Measurements from ENCODE around the gene G0S2.

Gene G0S2

DNA sequence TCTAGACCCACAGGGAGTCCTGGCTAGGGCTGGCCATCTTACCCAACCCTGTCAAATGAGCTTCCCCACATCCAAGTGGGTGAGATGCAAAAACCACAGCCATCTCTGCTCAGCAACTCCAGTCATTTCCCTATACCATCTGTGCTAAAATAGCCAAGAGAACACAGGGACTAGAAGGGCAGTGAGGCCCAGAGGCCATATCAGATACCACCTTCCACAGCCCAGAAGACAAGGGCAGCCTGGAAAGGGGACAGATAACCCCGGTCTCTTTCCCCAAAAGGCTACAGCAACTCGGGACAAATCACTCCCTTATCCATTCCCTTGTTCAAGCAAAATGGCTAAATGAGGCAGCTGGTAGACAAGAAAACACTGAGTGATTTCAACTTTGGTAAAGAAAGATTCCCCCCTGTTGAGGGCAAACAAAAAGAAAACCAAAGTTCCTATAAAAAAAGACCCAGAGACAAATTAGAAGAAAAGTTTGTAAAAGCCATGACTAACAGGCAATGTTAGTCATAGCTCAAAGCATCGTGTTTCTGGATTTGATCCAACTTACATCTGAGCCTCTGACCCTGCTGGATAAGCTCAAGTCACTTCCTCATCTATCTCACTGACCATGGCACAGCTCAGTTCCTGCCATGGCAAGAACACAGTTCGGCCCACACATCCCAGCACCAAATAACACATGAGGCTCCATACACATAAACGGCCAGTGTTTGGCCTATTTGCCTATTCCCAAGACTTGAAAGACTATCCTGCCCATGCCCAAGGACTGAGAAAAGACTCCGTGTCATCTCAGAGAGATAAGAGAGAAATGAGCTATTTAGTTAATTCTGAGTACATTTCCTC is 26.1 kb upstream of the G0S2 start:
- TF ChIP-seq, protein P1, sequence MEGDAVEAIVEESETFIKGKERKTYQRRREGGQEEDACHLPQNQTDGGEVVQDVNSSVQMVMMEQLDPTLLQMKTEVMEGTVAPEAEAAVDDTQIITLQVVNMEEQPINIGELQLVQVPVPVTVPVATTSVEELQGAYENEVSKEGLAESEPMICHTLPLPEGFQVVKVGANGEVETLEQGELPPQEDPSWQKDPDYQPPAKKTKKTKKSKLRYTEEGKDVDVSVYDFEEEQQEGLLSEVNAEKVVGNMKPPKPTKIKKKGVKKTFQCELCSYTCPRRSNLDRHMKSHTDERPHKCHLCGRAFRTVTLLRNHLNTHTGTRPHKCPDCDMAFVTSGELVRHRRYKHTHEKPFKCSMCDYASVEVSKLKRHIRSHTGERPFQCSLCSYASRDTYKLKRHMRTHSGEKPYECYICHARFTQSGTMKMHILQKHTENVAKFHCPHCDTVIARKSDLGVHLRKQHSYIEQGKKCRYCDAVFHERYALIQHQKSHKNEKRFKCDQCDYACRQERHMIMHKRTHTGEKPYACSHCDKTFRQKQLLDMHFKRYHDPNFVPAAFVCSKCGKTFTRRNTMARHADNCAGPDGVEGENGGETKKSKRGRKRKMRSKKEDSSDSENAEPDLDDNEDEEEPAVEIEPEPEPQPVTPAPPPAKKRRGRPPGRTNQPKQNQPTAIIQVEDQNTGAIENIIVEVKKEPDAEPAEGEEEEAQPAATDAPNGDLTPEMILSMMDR (IDR thresholded peaks at IDR 0.05; ENCODE audit: insufficient read depth, missing control alignments), result no peak
- DNase-seq (ENCODE audit: insufficient read length, low spot score), result no peak
- no peak for FAIRE-seq

DNA sequence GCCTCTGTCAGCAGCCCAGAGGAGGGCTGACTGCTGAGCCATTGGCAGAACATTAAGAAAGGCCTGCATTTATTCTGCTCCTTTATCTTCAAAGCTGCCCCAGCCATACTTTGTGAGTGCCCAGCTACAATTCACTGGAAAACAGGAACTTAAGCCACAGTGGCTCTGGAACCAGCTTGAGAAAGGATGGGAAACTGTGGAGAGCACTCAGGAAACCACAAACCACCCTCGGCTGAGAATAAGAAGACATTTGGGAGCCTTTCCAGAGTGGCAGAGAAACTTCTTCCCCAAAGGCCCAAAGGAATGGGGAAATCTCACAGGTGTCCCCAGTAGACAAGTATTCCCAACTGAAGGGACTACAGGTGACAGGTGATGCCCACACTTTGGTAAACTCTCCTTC is 24.8 kb upstream of the G0S2 start:
- TF ChIP-seq, protein P1 (IDR thresholded peaks at IDR 0.05; ENCODE audit: insufficient read depth, missing control alignments), result no peak
- DNase-seq (ENCODE audit: insufficient read length, low spot score) (no peak), FAIRE-seq (no peak)

DNA sequence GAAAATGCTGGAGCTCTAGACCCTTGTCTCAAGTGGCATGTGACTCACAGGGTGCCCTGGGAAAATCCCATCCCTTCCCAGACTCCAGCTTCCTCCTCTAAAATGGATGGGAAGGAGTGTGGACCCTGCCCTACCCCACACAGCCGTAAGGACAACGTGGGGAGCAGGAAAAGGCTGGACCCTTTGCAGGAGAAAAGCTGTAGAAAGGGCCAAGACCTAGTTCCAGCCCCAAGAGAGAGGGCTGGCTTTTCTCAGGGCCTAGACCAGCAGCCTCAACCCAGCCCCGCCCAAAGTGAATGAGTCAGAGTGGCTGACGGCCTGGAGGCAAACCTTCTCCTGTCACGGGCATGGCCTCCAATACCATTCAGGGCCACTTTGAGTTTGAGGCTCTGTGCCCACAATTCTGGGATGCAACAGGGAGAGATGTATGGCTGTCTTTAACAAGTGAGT is 24.0 kb upstream of the G0S2 start:
- TF ChIP-seq, protein P1 (IDR thresholded peaks at IDR 0.05; ENCODE audit: insufficient read depth, missing control alignments), result no peak
- DNase-seq (ENCODE audit: insufficient read length, low spot score) (no peak), FAIRE-seq (no peak)

DNA sequence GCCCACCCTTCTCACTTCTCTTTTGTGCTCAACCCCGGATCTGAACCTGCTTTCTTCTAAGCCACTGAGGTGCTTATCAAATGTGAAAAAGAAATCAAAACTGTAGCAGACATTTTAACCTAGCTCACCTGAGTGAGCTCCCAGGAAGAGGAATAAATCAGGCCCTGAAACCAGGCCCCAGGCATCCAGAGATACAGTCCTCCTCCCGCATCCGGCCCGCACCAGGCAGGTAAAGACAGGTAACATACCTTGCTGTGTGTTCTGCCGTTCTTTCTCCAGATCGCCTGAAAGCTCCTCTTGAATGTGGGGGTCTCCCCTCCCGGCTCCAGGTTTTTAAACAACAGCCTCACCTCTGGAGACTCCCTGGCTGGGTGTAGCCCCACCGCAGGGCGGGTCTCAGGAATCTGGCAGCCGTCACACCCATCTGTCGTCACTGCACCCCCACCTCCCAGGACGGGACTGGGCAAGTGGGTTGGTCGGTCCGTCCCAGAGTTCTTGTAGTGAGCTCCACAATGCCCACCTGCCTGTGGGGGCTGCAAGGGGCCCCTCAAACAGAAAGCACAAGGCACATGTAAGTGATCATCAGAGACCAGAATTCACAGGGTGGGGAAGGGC is 23.0 kb upstream of the G0S2 start, which contains the start of gene LAMB3:
TSS of gene LAMB3 (minus strand) at position 305 of the 615 bp plus-strand sequence. CDS start 1,481 bp downstream, outside the sequence.
- DNase-seq (ENCODE audit: insufficient read length, low spot score), result no peak
- TF ChIP-seq, protein P1 (IDR thresholded peaks at IDR 0.05; ENCODE audit: insufficient read depth, missing control alignments), result no peak
- FAIRE-seq, result no peak

DNA sequence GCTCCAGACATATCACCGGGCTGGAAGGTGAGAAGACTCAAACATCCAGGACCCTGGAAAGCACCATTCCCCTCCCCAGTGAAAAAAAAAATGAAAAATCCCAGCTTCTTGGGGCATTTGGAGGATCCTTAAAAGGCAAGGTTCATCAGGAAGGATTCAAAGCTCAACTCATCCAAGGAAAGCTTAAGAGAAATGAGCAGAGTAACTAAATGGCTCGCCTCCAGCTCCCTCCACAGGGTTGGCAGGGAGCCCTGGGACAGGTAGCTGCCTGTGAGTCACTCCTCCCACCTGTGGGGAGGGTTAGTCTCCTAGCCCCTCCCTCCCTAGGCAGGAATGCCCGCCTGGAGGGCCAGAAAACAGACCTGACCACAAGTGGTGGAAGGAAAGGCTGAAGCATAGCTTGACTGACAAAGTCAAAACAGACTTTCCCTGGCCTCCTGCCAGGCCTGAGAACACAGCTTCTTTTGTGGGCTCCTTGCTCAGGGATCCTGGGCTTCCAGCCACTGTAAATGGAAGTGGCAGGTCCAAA is 22.3 kb upstream of the G0S2 start:
- TF ChIP-seq, protein P1 (IDR thresholded peaks at IDR 0.05; ENCODE audit: insufficient read depth, missing control alignments), result no peak
- FAIRE-seq (no peak), DNase-seq (ENCODE audit: insufficient read length, low spot score) (no peak)

DNA sequence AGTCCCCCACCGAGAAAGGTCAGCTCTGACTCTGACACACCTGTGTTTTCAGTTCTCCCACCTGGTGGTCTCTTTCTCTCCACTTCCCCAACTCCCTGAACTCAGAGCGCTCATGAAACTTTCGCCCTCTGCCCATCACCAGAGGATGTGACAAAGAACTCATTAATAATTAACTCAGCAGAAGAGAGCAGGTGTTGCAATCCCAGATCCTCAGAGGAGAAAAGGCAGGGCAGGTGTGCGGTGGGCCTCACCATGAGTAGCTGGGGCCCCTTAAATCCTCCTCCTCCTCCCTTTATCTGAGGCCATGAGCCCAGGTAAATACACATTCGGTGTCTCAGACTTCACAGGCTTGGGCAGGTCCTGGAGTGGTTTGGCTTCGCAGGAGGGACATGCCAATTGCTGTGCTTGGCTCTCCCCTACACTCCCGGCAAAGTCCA is 21.3 kb upstream of the G0S2 start:
- no peak for DNase-seq (ENCODE audit: insufficient read length, low spot score)
- TF ChIP-seq, protein P1 (IDR thresholded peaks at IDR 0.05; ENCODE audit: insufficient read depth, missing control alignments), result no peak
- no peak for FAIRE-seq

Data from D721Med (cell line).